Left ventricle myocardium inferior (tissue), 1 donor: ENCODE data around the gene ATP8B2. TPM values are rescaled to one million over a fixed set of nuclear protein-coding genes. Genes with fewer than 3 reads are reported as not detected.

Source experiments
- DNase-seq: peaks from one replicate; pipeline ENCODE4 v3.0.0-alpha.2; 2020
- H3K27ac ChIP-seq: fragments of 200-600 bp; replicated peaks from 2 replicates; pipeline ENCODE4 v1.8.0; 2021
- H3K27me3 ChIP-seq: fragments of 200-600 bp; 2 replicates; pipeline ENCODE4 v1.8.0; 2021; ENCODE audit warnings: low read depth
- H3K36me3 ChIP-seq: fragments of 200-600 bp; 2 replicates; pipeline ENCODE4 v1.8.0; 2021
- H3K4me1 ChIP-seq: fragments of 200-600 bp; 2 replicates; pipeline ENCODE4 v1.8.0; 2021
- H3K4me3 ChIP-seq: fragments of 200-600 bp; 2 replicates; pipeline ENCODE4 v1.8.0; 2021; ENCODE audit warnings: mild to moderate bottlenecking, moderate library complexity
- H3K9me3 ChIP-seq: fragments of 200-600 bp; replicated peaks from 2 replicates; pipeline ENCODE4 v1.8.0; 2021
- intact Hi-C: fragments of 100-400 bp; cut with micrococcal nuclease; formaldehyde crosslinking; loops from one replicate; pipeline ENCODE4 v1.11.0; 2022
- total RNA-seq: library from RNA; stranded (reverse); fragmentation: NEBNext Ultra II Directional; extraction: Animal tissue kit (Norgen Biotek cat#: 25700); gene quantifications from one replicate; pipeline ENCODE4 v1.2.1, GENCODE V29; 2021
- TF ChIP-seq, protein P1 (sequence below): fragments of 200-600 bp; IDR thresholded peaks from 2 replicates; pipeline ENCODE4 v1.8.0; 2021; ENCODE audit warnings: antibody characterized with exemption, mild to moderate bottlenecking, borderline replicate concordance
- donor health status: DM: no; HTN: yes; CAD: no; lungs with severe emphysema.

Gene ATP8B2
- total RNA-seq, 1 donor from 2014 or later: 11.8 TPM

DNA sequence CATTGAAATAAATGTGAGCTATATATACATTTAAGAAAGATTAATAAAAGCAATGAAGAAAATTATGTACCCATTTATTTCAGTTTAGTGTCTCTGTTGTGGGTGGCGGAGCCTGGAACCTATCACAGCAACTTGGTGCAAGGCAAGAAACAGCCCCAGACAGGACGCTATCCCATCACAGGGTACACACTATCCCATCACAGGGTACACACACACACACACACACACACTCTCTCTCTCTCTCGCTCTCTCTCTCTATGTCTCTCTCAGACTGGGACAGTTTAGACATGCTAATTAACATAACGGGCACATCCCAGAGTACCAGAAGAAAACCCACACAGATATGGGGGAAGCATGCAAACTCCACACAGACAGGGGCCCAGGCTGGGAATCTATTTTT, 73.4 kb downstream of the ATP8B2 start:
- H3K36me3 ChIP-seq: no peaks in the 10 kb centered on the region
- intact Hi-C loops: no loop called here
- H3K4me1 ChIP-seq: no peaks in the 10 kb centered on the region
- H3K27ac ChIP-seq: no peak overlapping the region
- no peaks in the 10 kb centered on the region for H3K9me3 ChIP-seq
- DNase-seq: no peak
- no peak overlapping the region for H3K4me3 ChIP-seq
- H3K27me3 ChIP-seq: no peaks in the 10 kb centered on the region
- TF ChIP-seq, protein P1, sequence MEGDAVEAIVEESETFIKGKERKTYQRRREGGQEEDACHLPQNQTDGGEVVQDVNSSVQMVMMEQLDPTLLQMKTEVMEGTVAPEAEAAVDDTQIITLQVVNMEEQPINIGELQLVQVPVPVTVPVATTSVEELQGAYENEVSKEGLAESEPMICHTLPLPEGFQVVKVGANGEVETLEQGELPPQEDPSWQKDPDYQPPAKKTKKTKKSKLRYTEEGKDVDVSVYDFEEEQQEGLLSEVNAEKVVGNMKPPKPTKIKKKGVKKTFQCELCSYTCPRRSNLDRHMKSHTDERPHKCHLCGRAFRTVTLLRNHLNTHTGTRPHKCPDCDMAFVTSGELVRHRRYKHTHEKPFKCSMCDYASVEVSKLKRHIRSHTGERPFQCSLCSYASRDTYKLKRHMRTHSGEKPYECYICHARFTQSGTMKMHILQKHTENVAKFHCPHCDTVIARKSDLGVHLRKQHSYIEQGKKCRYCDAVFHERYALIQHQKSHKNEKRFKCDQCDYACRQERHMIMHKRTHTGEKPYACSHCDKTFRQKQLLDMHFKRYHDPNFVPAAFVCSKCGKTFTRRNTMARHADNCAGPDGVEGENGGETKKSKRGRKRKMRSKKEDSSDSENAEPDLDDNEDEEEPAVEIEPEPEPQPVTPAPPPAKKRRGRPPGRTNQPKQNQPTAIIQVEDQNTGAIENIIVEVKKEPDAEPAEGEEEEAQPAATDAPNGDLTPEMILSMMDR: no peak

DNA sequence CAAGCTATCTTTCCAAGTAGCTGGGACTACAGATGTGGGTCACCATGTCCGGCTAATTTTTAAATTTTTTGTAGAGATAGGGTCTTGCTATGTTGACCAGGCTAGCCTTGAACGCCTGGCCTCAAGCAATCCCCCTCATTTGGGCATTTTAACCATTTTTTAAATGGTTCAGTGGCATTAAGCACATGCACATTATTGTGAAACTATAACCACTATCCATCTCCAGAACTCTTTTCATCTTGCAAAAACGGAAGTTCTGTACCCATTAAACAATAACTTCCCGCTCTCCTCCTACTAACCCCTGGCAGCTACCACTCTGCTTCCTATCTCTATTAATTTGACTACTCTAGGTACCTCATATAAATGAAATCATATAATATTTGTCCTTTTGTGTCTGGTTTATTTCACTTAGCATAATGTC, 75.1 kb downstream of the ATP8B2 start:
- Histone ChIP-seq H3K27ac (no peak overlapping the region), H3K4me3 (no peak overlapping the region), H3K36me3 (no peaks in the 10 kb centered on the region), H3K27me3 (no peaks in the 10 kb centered on the region), H3K9me3 (no peaks in the 10 kb centered on the region), H3K4me1 (peaks cover 11% of the 10 kb centered on the region)
- intact Hi-C loops: loop anchor here (10.0 kb wide), 2 partner anchors 46 to 64 kb away; no protein-coding TSS in a partner anchor
- TF ChIP-seq, protein P1: no peak
- DNase-seq: no peak

Other genes starting within 250 kb of the ATP8B2 start
- gene NUP210L, start 170.5 kb upstream of the ATP8B2 start, total RNA-seq: 0.30 TPM
- 161 TPM for gene TPM3, start 133.4 kb upstream of the ATP8B2 start, total RNA-seq
- gene CFAP141, start 119.2 kb upstream of the ATP8B2 start, total RNA-seq: not detected
- gene UBAP2L, start 104.6 kb upstream of the ATP8B2 start, total RNA-seq: 101 TPM
- gene HAX1, start 52.9 kb upstream of the ATP8B2 start, total RNA-seq: 178 TPM
- gene AQP10, start 4.4 kb upstream of the ATP8B2 start, total RNA-seq: 0.16 TPM
- 10.5 TPM for gene IL6R, start 79.8 kb downstream of the ATP8B2 start, total RNA-seq
- gene TDRD10, start 176.7 kb downstream of the ATP8B2 start, total RNA-seq: 2.6 TPM
- gene SHE, start 176.9 kb downstream of the ATP8B2 start, total RNA-seq: 9.2 TPM
- 57.0 TPM for gene UBE2Q1, start 233.1 kb downstream of the ATP8B2 start, total RNA-seq
- not detected for gene CHRNB2, start 242.3 kb downstream of the ATP8B2 start, total RNA-seq